Chondrocyte (in vitro differentiated cells): ENCODE measurements around the gene CPZ. TPM values are rescaled to one million over a fixed set of nuclear protein-coding genes. Genes with fewer than 3 reads are reported as not detected.
"Not testable (repeated sequence)": the region's sequence is repeated elsewhere in the genome, so short reads cannot be mapped to it uniquely, and the experiment has no call there.

Experiments
- DNase-seq: peaks from one replicate; pipeline ENCODE4 v3.0.0; 2021; ENCODE audit warnings: mixed read lengths, low spot score
- H3K27ac Mint-ChIP-seq: one replicate; pipeline ENCODE4 v1.8.0; 2021; ENCODE audit warnings: mild to moderate bottlenecking, moderate library complexity, mixed read lengths; ENCODE audit not compliant: unreplicated experiment
- H3K27me3 Mint-ChIP-seq: 2 replicates; pipeline ENCODE4 v1.8.0; 2021; ENCODE audit warnings: low read depth, mixed read lengths
- H3K36me3 Mint-ChIP-seq: 2 replicates; pipeline ENCODE4 v1.8.0; 2021; ENCODE audit warnings: low read depth, mixed read lengths
- H3K4me1 Mint-ChIP-seq: 2 replicates; pipeline ENCODE4 v1.8.0; 2021; ENCODE audit warnings: low read depth, mild to moderate bottlenecking, mixed read lengths
- H3K4me3 Mint-ChIP-seq: one replicate; pipeline ENCODE4 v1.8.0; 2021; ENCODE audit warnings: mild to moderate bottlenecking, moderate library complexity, mixed read lengths; ENCODE audit not compliant: unreplicated experiment
- H3K9me3 Mint-ChIP-seq: 2 replicates; pipeline ENCODE4 v1.8.0; 2021; ENCODE audit warnings: low read depth, mixed read lengths
- CTCF ChIP-seq: fragments of 200-600 bp; sonication (generic); IDR thresholded peaks from 2 replicates; pipeline ENCODE4 v1.5.0; 2021; ENCODE audit warnings: antibody characterized with exemption, mild to moderate bottlenecking, moderate library complexity
- total RNA-seq: library from RNA; stranded (reverse); gene quantifications from 3 replicates; pipeline ENCODE4 v1.2.1, GENCODE V29; 2021

The CPZ gene
- total RNA-seq, 1 donor from 2014 or later, result 9.5 TPM

DNA sequence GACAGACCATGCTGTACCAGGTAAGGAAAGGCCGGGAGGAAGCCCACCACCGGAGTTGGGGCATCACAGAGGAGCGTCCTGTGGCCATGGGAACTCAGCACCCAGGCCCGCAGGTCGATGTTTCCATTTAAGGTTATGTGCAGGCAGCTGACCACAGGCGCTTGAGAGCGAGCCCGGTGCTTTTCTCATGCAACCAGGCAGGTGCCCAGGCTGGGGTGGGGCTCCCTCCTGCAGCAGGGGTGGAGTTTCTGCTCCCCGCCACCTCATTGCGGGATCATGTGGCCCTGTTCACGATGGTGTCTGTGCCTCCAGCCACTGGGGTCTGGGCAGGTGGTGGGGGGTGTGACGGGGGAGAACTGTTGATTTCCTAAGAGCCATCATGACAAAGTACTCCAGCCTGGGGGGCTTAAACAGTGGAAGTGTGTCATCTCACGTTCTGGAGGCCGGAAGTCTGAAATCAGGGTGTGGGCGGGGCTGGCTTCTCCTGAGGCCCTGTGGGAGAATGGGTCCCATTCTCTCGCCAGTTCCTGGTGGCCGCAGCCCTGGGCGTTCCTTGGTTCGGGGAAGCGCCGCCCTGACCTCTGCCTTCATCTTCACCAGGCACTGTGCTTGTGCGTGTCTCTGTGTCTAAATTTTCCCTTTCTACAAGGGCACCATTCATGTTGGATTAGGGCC, 60.9 kb downstream of the CPZ start:
- no peaks in the 10 kb centered on the region for H3K36me3 Mint-ChIP-seq
- H3K9me3 Mint-ChIP-seq, result peaks cover 4% of the 10 kb centered on the region
- no peak overlapping the region for H3K27ac Mint-ChIP-seq
- H3K4me1 Mint-ChIP-seq, result no peaks in the 10 kb centered on the region
- peak; percentile 72 for DNase-seq
- H3K27me3 Mint-ChIP-seq, result peaks cover 39% of the 10 kb centered on the region
- no peak overlapping the region for H3K4me3 Mint-ChIP-seq
- TF ChIP-seq CTCF, result no peak

DNA sequence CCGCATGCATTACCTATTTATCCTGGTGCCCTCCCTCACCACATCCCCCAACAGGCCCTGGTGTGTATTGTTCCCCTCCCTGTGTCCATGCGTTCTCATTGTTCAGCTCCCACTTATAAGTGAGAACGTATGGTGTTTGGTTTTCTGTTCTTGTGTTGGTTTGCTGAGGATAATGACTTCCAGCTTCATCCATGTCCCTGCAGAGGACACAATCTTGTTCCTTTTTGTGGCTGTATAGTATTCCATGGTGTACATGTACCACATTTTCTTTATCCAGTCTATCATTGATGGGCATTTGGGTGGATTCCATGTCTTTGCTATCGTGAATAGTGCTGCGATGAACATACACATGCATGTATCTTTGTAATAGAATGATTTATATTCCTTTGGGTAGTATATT, 61.6 kb downstream of the CPZ start:
- H3K4me3 Mint-ChIP-seq, H3K4me1 Mint-ChIP-seq, H3K36me3 Mint-ChIP-seq, H3K27ac Mint-ChIP-seq, DNase-seq, H3K9me3 Mint-ChIP-seq: not testable (repeated sequence)
- H3K27me3 Mint-ChIP-seq, result peaks cover 38% of the 10 kb centered on the region

DNA sequence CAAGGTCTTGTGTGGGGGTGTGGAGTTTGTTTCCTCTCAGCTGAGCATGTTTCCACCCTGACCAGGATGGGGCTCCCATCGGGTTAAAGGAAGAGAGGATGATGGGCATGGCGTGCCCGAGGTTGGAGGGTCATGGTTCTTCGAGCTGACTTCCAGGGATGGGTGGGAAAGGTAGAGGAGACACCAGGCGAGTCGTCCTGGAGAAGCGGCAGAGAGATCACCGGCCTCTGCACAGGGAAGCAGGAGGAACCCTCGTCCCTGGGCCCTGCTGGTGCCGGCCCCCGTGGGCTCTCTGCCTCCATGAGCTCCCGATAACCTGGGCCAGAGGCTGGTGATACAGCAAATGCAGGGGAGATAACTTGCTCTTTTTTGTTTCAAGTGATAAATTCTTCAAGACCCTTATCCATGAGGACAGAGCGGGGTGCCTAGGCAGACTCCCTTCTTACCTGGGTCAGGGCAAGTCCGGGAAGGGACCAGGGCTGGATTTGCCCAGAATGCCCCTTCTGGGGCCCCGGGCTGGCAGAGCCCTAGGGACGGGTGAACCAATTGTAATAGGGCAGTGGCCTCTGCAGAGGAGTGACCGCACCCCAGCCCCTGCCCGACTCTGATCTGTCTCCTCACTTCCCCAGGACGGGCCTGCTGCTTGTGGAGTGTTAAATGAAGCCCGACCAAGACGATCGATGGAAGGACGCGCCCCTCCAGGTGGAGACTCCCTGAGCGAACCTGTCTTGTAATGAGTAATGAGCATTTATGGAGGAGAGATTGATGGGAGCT, 63.0 kb downstream of the CPZ start:
- TF ChIP-seq CTCF, result no peak
- peak; percentile 81 for DNase-seq
- peaks cover 4% of the 10 kb centered on the region for H3K9me3 Mint-ChIP-seq
- H3K4me1 Mint-ChIP-seq, result no peaks in the 10 kb centered on the region
- no peak overlapping the region for H3K27ac Mint-ChIP-seq
- no peak overlapping the region for H3K4me3 Mint-ChIP-seq
- H3K36me3 Mint-ChIP-seq, result no peaks in the 10 kb centered on the region
- H3K27me3 Mint-ChIP-seq, result peaks cover 33% of the 10 kb centered on the region

GRCh38 chr4:8656185-8656517, 63.6 kb downstream of the CPZ start:
- peak; percentile 48 for DNase-seq
- TF ChIP-seq CTCF, result no peak
- no peak overlapping the region for H3K4me3 Mint-ChIP-seq
- peaks cover 4% of the 10 kb centered on the region for H3K9me3 Mint-ChIP-seq
- H3K27me3 Mint-ChIP-seq, result peaks cover 35% of the 10 kb centered on the region
- H3K4me1 Mint-ChIP-seq, result no peaks in the 10 kb centered on the region
- H3K36me3 Mint-ChIP-seq, result no peaks in the 10 kb centered on the region
- H3K27ac Mint-ChIP-seq, result no peak overlapping the region

GRCh38 chr4:8656711-8657380, 64.3 kb downstream of the CPZ start:
- DNase-seq, result peak; percentile 60
- H3K36me3 Mint-ChIP-seq, result no peaks in the 10 kb centered on the region
- no peak for TF ChIP-seq CTCF
- no peak overlapping the region for H3K27ac Mint-ChIP-seq
- no peak overlapping the region for H3K4me3 Mint-ChIP-seq
- peaks cover 39% of the 10 kb centered on the region for H3K27me3 Mint-ChIP-seq
- H3K9me3 Mint-ChIP-seq, result peaks cover 4% of the 10 kb centered on the region
- H3K4me1 Mint-ChIP-seq, result no peaks in the 10 kb centered on the region
